ENCODE data around the gene C4orf17. TPM values are rescaled to one million over a fixed set of nuclear protein-coding genes. Genes with fewer than 3 reads are reported as not detected.

Gene C4orf17
- polyA plus RNA-seq, 1 donor from 2014 or later, result not detected

- Histone ChIP-seq H3K9me2 (ENCODE audit: insufficient read depth, low read length) (no peaks in the 10 kb centered on the region), H3K9me3 (ENCODE audit: low read length) (no peaks in the 10 kb centered on the region), H3K4me2 (ENCODE audit: low read length) (no peak overlapping the region), H3K27ac (ENCODE audit: low read length) (no peak overlapping the region), H3K9ac (ENCODE audit: low read length) (no peak overlapping the region), H3K4me3 (ENCODE audit: low read length) (no peak overlapping the region), H3K36me3 (ENCODE audit: insufficient read depth, low read length) (no peaks in the 10 kb centered on the region), H4K20me1 (ENCODE audit: insufficient read depth) (no peaks in the 10 kb centered on the region), H3K27me3 (ENCODE audit: insufficient read depth, low read depth, low read length) (no peaks in the 10 kb centered on the region), H3K79me2 (replicated peaks; ENCODE audit: insufficient read depth, low read length) (no peaks in the 10 kb centered on the region), H2AFZ (ENCODE audit: low read depth, low read length) (no peak overlapping the region), H3F3A (ENCODE audit: insufficient read depth, low read length, poor library complexity, severe bottlenecking) (no peaks in the 10 kb centered on the region)
- TF ChIP-seq POLR2AphosphoS5 (IDR thresholded peaks at IDR 0.05), result no peak
- TF ChIP-seq CTCF (IDR thresholded peaks at IDR 0.05; ENCODE audit: poor library complexity, severe bottlenecking), result no peak
- TF ChIP-seq EZH2 (IDR thresholded peaks at IDR 0.05; ENCODE audit: borderline replicate concordance, insufficient read depth, low read length, poor library complexity, severe bottlenecking), result no peak
- TF ChIP-seq REST (IDR thresholded peaks at IDR 0.05; ENCODE audit: borderline replicate concordance), result no peak
- TF ChIP-seq RAD21 (conservative IDR thresholded peaks at IDR 0.05), result no peak
- TF ChIP-seq EP300 (conservative IDR thresholded peaks at IDR 0.05; ENCODE audit: poor library complexity, severe bottlenecking), result no peak
- no peak for TF ChIP-seq SMC3 (conservative IDR thresholded peaks at IDR 0.05; ENCODE audit: poor library complexity)
- no peak for TF ChIP-seq MXI1 (conservative IDR thresholded peaks at IDR 0.05; ENCODE audit: poor library complexity, severe bottlenecking)
- TF ChIP-seq TAF1 (IDR thresholded peaks at IDR 0.05; ENCODE audit: low read depth), result no peak
These were observed 5.9 kb upstream of the C4orf17 start for GRCh38 chr4:99504804-99505502.

GRCh38 chr4:99506781-99507180 lies 4.0 kb upstream of the C4orf17 start:
- no peaks in the 10 kb centered on the region for H4K20me1 ChIP-seq (ENCODE audit: insufficient read depth)
- no peak for TF ChIP-seq SMC3 (conservative IDR thresholded peaks at IDR 0.05; ENCODE audit: poor library complexity)
- TF ChIP-seq EZH2 (IDR thresholded peaks at IDR 0.05; ENCODE audit: borderline replicate concordance, insufficient read depth, low read length, poor library complexity, severe bottlenecking), result no peak
- TF ChIP-seq MXI1 (conservative IDR thresholded peaks at IDR 0.05; ENCODE audit: poor library complexity, severe bottlenecking), result no peak
- TF ChIP-seq POLR2AphosphoS5 (IDR thresholded peaks at IDR 0.05), result no peak
- no peak for TF ChIP-seq CTCF (IDR thresholded peaks at IDR 0.05; ENCODE audit: poor library complexity, severe bottlenecking)
- TF ChIP-seq RAD21 (conservative IDR thresholded peaks at IDR 0.05), result no peak
- TF ChIP-seq TAF1 (IDR thresholded peaks at IDR 0.05; ENCODE audit: low read depth), result no peak
- TF ChIP-seq REST (IDR thresholded peaks at IDR 0.05; ENCODE audit: borderline replicate concordance), result no peak
- no peaks in the 10 kb centered on the region for H3K36me3 ChIP-seq (ENCODE audit: insufficient read depth, low read length)

More at GRCh38 chr4:99506781-99507180, 4.0 kb upstream of the C4orf17 start:
- no peaks in the 10 kb centered on the region for H3K79me2 ChIP-seq (replicated peaks; ENCODE audit: insufficient read depth, low read length)
- H3K27me3 ChIP-seq (ENCODE audit: insufficient read depth, low read depth, low read length), result no peaks in the 10 kb centered on the region
- H3K9ac ChIP-seq (ENCODE audit: low read length), result no peak overlapping the region
- no peaks in the 10 kb centered on the region for H3K9me3 ChIP-seq (ENCODE audit: low read length)
- no peak overlapping the region for H3K27ac ChIP-seq (ENCODE audit: low read length)
- H2AFZ ChIP-seq (ENCODE audit: low read depth, low read length), result no peak overlapping the region
- no peak overlapping the region for H3K4me3 ChIP-seq (ENCODE audit: low read length)
- H3K4me2 ChIP-seq (ENCODE audit: low read length), result no peak overlapping the region
- H3F3A ChIP-seq (ENCODE audit: insufficient read depth, low read length, poor library complexity, severe bottlenecking), result no peaks in the 10 kb centered on the region
- H3K9me2 ChIP-seq (ENCODE audit: insufficient read depth, low read length), result no peaks in the 10 kb centered on the region
